Activated CD4-positive, alpha-beta T cell treated with anti-CD3 and anti-CD28 coated beads, Interleukin-2, amount 50 U/mL, for 4 hours (primary cell): Measurements from ENCODE around the gene LPCAT4.

Experiments
- DNase-seq, 2 experiments: peaks; one replicate each; pipeline ENCODE4 v3.0.0-alpha.2; 2020

Gene LPCAT4

GRCh38 chr15:34336231-34336990, 30.6 kb downstream of the LPCAT4 start:
- no peak for DNase-seq

DNA sequence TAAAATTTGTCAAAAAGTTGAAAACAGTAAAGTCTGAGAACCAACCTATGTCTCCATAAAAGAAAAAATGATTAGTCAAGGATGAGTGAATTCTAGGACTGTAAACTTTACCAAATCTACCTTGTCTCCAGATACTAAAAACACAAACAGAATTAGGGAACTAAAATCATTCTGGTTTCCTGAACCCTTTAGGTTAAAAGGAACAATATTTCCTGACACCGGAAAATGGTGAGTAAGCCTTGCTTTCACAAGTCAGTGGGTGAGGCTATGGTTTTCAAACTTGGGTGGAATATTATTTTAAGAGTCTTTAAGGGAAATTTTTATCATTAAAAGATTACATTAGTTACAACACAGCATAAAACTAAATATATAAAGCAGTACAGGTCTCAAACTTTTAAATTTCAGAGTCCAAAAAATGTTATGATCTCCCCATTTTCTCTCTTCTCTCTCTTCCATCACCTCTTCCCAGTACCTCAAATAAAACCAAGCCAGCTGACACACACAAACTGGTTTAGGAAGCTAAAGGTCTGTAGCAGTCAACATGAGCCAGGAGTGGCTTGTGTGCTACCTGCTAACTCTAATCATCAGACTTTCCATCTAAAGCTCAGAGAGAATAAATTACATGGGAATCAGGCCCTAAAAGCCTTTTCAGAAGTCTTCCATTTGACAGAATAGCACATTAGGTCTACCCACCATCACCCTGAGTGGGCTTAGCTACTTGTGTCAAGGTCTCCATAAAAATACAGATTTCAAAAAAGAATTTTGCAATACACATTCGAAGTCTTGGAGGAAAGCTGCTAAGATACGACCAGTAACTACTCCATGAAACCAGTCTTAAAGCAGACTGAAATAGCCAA, 31.6 kb downstream of the LPCAT4 start:
- no peak for DNase-seq

- no peak for DNase-seq
These were observed 32.3 kb downstream of the LPCAT4 start for GRCh38 chr15:34334672-34335071.

GRCh38 chr15:34332553-34333120, 34.4 kb downstream of the LPCAT4 start:
- no peak for DNase-seq

DNA sequence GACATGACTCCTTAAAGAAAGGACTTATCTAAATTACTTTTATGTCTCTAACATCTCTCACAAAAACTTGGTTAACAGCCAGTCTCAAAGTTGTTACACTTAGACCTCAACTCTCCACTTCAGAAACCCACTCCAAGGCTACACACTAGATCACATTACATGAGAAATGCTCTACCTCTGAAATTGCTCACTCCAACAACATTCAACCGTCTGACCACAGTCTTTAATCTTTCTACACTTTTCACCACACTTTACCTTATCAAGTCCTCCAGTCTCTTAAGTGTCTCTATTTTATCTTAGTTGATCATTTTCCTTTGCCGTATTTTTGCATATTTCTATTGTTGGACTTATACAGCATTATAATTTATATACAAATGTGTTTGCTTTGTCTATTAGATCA, 35.2 kb downstream of the LPCAT4 start:
- DNase-seq = no peak

DNA sequence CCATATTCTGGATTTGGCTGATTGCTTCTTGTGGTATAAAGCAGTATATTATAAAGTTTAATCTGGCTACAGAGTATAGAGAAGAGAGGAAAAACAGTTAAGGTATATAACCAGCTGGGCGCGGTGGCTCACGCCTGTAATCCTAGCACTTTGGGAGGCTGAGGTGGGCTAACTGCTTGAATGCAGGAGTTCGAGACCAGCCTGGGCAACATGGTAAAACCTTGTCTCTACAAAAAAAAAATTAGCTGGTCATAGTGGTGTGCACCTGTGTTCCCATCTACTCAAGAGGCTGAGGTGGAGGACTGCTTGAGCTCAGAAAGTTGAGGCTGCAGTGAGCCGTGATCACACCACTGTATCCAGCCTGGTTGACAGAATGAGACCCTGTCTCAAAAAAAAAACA, 36.7 kb downstream of the LPCAT4 start:
- DNase-seq = no peak

DNA sequence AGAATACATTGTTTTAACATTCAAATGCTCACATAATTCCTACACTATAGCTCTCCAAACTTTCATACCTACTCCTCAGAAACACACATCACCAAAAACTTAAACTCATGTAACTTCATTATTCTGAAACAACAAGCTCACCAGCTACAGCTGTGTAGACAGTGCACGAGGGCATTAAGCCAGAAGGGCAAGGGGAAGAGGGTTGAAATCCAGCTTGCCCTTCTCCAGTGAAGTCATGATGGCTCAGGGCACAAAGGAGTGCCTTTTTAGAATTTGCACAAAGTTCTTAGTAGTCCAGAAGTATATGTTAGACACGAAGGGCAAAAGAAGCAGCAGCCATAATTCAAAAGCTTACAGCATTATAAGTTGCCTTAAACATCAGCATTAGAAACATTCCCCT, 38.0 kb downstream of the LPCAT4 start:
- DNase-seq = no peak

DNA sequence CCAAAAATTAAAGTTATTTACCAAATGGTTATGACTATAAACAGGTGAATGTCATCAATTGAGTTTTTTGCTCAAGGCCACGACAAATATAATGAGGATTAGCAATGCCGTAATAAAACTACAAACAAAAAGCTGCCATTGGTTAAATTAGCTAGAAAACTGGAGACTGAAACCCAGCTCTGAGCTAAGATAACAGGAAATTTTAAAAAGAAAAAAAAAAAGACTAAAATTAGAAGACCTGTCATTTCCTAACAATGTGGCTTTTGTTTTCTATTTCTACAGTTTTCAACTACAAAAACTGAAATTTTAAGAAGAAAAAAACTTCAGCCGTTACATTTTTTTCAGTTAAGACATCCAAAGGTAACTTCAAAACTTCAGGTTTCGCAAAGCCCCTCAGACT, 39.1 kb downstream of the LPCAT4 start:
- DNase-seq = no peak

- no peak for DNase-seq
These were observed 41.6 kb downstream of the LPCAT4 start for GRCh38 chr15:34325368-34325767.

GRCh38 chr15:34324933-34325332, 42.1 kb downstream of the LPCAT4 start:
- no peak for DNase-seq

DNA sequence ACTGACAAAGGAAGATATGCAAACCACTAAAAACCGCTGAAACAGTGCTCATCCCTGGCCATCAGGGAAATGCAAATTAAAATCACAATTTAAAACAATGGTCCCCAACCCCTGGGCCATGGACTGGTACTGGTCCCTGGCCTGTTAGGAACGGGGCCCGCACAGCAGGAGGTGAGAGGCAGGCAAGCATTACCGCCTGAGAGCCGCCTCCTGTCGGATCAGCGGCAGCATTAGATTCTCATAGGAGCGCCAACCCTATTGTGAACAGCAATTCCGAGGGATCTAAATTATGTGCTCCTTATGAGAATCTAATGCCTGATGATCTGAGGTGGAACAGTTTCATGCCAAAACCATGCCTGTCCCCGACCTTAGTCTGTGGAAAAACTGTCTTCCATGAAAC, 43.8 kb downstream of the LPCAT4 start:
- DNase-seq = no peak

DNA sequence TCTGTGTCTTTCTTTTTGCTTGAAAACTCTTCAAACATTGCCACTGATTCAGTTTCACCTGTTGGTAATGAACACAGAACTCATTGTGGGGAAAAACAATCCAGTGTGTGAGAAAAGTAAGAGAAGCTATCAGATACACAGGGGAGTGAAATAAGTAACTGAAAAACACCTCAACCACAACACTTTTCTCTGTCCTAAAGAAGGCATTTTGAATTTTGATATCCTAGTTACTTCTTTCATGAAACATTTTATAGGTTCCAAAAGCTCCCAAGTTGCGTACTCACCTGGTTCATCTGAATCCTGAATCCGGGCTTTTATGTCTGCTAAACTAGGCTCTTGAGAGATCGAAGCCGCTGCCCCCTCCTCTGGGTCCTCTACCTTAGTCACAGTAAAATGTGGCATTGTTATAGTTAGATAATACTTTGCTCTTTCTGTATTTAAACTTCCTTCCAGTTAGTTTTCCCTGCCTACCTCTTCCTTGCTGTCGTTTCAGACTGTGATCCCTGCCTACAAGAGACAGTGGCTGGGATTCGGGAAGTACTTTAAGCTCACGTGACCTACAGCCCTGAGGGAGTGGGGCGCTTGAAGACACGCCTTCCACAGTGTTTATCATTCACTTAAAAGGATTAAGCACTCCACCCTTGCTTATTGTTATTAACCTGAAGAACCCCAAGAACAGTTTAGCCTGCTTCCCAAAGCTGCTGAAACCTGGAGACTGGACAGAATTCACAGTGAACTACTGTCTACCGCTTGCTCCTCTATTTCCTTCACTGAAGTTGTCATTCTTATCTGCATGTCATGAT, 48.5 kb downstream of the LPCAT4 start:
- no peak for DNase-seq

GRCh38 chr15:34314491-34315490, 52.2 kb downstream of the LPCAT4 start:
- no peak for DNase-seq

- DNase-seq = no peak
These were observed 55.4 kb downstream of the LPCAT4 start for GRCh38 chr15:34311563-34311962.
